Measurements from ENCODE around the gene KIF26B. TPM values are rescaled to one million over a fixed set of nuclear protein-coding genes. Genes with fewer than 3 reads are reported as not detected.

Gene KIF26B
- total and polyA plus RNA-seq, 10 of the 15 experiments (the other 5 are each of a cell fraction or from before 2014, with no cell fraction given) = 0.35 to 11.6 (median 2.2) TPM

DNA sequence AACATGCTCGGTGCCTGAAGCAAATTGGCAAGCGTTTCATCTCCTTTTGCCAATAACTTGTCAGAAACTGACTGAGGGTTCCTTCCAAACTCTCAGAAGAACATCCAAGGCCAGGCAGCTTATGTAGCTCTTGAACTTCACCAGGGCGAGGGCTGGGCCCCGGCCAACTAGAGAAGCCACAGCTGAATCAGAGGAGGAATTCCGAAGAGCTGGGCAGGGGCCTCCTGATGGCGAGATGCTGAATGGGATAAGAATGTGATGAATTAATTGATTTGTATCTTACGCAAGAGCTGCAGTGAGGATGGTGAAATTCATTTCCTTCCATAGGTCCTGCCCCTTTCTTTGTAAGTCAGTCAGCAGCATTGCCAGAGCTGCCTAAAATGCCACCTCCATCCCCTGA is 345.8 kb downstream of the KIF26B start (continued):
- TF ChIP-seq, protein P1, sequence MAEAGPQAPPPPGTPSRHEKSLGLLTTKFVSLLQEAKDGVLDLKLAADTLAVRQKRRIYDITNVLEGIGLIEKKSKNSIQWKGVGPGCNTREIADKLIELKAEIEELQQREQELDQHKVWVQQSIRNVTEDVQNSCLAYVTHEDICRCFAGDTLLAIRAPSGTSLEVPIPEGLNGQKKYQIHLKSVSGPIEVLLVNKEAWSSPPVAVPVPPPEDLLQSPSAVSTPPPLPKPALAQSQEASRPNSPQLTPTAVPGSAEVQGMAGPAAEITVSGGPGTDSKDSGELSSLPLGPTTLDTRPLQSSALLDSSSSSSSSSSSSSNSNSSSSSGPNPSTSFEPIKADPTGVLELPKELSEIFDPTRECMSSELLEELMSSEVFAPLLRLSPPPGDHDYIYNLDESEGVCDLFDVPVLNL (IDR thresholded peaks at IDR 0.05; ENCODE audit: low read depth, low read length) = no peak
- TF ChIP-seq SMC3 (IDR thresholded peaks at IDR 0.05; ENCODE audit: borderline replicate concordance, low read length) (no peak), RAD21 (IDR thresholded peaks at IDR 0.05; ENCODE audit: insufficient read depth, low read depth, low read length) (no peak), SMAD1 (IDR thresholded peaks at IDR 0.05; ENCODE audit: low read depth, partially characterized antibody) (no peak)
- TF ChIP-seq, protein P2, sequence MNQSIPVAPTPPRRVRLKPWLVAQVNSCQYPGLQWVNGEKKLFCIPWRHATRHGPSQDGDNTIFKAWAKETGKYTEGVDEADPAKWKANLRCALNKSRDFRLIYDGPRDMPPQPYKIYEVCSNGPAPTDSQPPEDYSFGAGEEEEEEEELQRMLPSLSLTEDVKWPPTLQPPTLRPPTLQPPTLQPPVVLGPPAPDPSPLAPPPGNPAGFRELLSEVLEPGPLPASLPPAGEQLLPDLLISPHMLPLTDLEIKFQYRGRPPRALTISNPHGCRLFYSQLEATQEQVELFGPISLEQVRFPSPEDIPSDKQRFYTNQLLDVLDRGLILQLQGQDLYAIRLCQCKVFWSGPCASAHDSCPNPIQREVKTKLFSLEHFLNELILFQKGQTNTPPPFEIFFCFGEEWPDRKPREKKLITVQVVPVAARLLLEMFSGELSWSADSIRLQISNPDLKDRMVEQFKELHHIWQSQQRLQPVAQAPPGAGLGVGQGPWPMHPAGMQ (IDR thresholded peaks at IDR 0.05; ENCODE audit: borderline replicate concordance) = no peak
- TF ChIP-seq, protein P3, sequence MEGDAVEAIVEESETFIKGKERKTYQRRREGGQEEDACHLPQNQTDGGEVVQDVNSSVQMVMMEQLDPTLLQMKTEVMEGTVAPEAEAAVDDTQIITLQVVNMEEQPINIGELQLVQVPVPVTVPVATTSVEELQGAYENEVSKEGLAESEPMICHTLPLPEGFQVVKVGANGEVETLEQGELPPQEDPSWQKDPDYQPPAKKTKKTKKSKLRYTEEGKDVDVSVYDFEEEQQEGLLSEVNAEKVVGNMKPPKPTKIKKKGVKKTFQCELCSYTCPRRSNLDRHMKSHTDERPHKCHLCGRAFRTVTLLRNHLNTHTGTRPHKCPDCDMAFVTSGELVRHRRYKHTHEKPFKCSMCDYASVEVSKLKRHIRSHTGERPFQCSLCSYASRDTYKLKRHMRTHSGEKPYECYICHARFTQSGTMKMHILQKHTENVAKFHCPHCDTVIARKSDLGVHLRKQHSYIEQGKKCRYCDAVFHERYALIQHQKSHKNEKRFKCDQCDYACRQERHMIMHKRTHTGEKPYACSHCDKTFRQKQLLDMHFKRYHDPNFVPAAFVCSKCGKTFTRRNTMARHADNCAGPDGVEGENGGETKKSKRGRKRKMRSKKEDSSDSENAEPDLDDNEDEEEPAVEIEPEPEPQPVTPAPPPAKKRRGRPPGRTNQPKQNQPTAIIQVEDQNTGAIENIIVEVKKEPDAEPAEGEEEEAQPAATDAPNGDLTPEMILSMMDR (IDR thresholded peaks at IDR 0.05 in 2 of 3, conservative IDR thresholded peaks at IDR 0.05 in 1 of 3; ENCODE audit: control insufficient read depth in 2 of 3, extremely low read depth in 1 of 3, insufficient read depth in 1 of 3, low read depth in 3 of 3, low read length in 3 of 3) = no peak

- H3K79me2 ChIP-seq (ENCODE audit: control insufficient read depth, insufficient read depth, low read length) = no peaks in the 10 kb centered on the region
- no peaks in the 10 kb centered on the region for H3K9me3 ChIP-seq (replicated peaks; ENCODE audit: control insufficient read depth, insufficient read depth, low read length)
- ChIA-PET RAD21 (ENCODE audit: unreplicated experiment) (no interaction called here), POLR2A (interaction anchor here (0.7 kb wide), 1 partner anchor 23 kb away, joined by 3 read pairs; no protein-coding TSS in a partner anchor), CTCF (no interaction called here), SMC1A (ENCODE audit: uncharacterized antibody, unreplicated experiment) (no interaction called here)
- H3K36me3 ChIP-seq (ENCODE audit: control insufficient read depth in 2 of 2, insufficient read depth in 2 of 2, low read length in 1 of 2) = no peaks in the 10 kb centered on the region
- intact Hi-C loops (cut with micrococcal nuclease; ENCODE audit: unreplicated experiment) = no loop called here
- H3K4me2 ChIP-seq (ENCODE audit: control insufficient read depth, insufficient read depth) = no peak overlapping the region
- H3K27me3 ChIP-seq (replicated peaks in 1 of 2; ENCODE audit: control insufficient read depth in 2 of 2, insufficient read depth in 2 of 2, low read length in 1 of 2) = no peaks in the 10 kb centered on the region
- H2AFZ ChIP-seq (ENCODE audit: control insufficient read depth, low read depth, low read length) = no peak overlapping the region
- BruUV-seq (replicated peaks) = no TSS peak
- in situ Hi-C loops (cut with MboI) = no loop called here
- no peak overlapping the region for H3K9ac ChIP-seq (ENCODE audit: control insufficient read depth, insufficient read depth, low read length)
- ATAC-seq = no peak
- no peak for FAIRE-seq
- H4K20me1 ChIP-seq (ENCODE audit: control insufficient read depth, insufficient read depth) = no peaks in the 10 kb centered on the region
- no peak for DNase-seq (ENCODE audit: low read depth, low spot score)
- no peak overlapping the region for H3K4me3 ChIP-seq
- H3K27ac ChIP-seq (ENCODE audit: control insufficient read depth, insufficient read depth) = no peak overlapping the region
- 60% methylated on average over 7 of the region's 7 CpGs for WGBS (ENCODE audit: insufficient coverage, insufficient replicate concordance, low lambda C conversion rate, missing lambda C conversion rate)
- H3K4me1 ChIP-seq (ENCODE audit: control insufficient read depth, insufficient read depth, low read length) = no peaks in the 10 kb centered on the region
- TF ChIP-seq RELA (IDR thresholded peaks at IDR 0.05; ENCODE audit: borderline replicate concordance, partially characterized antibody) (no peak), CREM (IDR thresholded peaks at IDR 0.05; ENCODE audit: low read depth) (no peak), ZBED1 (IDR thresholded peaks at IDR 0.05; ENCODE audit: borderline replicate concordance) (no peak), EED (IDR thresholded peaks at IDR 0.05; ENCODE audit: low read depth) (no peak), NR2C1 (IDR thresholded peaks at IDR 0.05) (no peak), MEF2B (IDR thresholded peaks at IDR 0.05; ENCODE audit: partially characterized antibody, poor library complexity, severe bottlenecking) (no peak), SIN3A (IDR thresholded peaks at IDR 0.05; ENCODE audit: low read depth, low read length) (no peak), POLR2A (IDR thresholded peaks at IDR 0.05; ENCODE audit: low read depth, low read length) (no peak)
- TF ChIP-seq, protein P4, sequence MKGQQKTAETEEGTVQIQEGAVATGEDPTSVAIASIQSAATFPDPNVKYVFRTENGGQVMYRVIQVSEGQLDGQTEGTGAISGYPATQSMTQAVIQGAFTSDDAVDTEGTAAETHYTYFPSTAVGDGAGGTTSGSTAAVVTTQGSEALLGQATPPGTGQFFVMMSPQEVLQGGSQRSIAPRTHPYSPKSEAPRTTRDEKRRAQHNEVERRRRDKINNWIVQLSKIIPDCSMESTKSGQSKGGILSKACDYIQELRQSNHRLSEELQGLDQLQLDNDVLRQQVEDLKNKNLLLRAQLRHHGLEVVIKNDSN (IDR thresholded peaks at IDR 0.05; ENCODE audit: borderline replicate concordance, extremely low read length, insufficient read depth, low read depth, low read length) = no peak
These were observed 346.8 kb downstream of the KIF26B start for GRCh38 chr1:245501633-245502032.
